B cell (primary cell): Measurements from ENCODE around the gene DOCK6. TPM values are rescaled to one million over a fixed set of nuclear protein-coding genes. Genes with fewer than 3 reads are reported as not detected.

Experiments used
- ATAC-seq: fragments of 200-7000 bp; cut with Tn5 transposase; one replicate; pipeline ENCODE4 v1.10.0; 2021; ENCODE audit warnings: low read depth, mild to moderate bottlenecking, moderate number of reproducible peaks, moderate library complexity
- CTCF ChIA-PET: fragments of 350-600 bp; sonication (Branson Sonifier 250); formaldehyde crosslinking; loops from one replicate; lab custom pipeline; 2021; ENCODE audit warnings: antibody characterized with exemption, inconsistent platforms; lab: Charles Lee
- POLR2A ChIA-PET: fragments of 350-600 bp; sonication (Branson Sonifier 250); formaldehyde crosslinking; loops from one replicate; lab custom pipeline; 2021; ENCODE audit warnings: antibody characterized with exemption; lab: Charles Lee
- DNase-seq: peaks from one replicate; pipeline ENCODE4 v3.0.0; 2013
- H2AFZ ChIP-seq: 2 replicates; pipeline ENCODE4 v1.6.1; 2012; ENCODE audit warnings: mild to moderate bottlenecking, low read depth, low read length; ENCODE audit not compliant: insufficient read depth, poor library complexity, severe bottlenecking
- H3K27ac ChIP-seq, 2 donors: 1 replicate in 1 of 2; 2 replicates in 1 of 2; pipeline ENCODE4 v1.5.1; 2012 to 2013; ENCODE audit warnings: low read length in 2 of 2, mild to moderate bottlenecking in 2 of 2, moderate library complexity in 1 of 2
- H3K27me3 ChIP-seq, 4 experiments: fragments of 200-600 bp in 1 of 4; sonication (generic) in 1 of 4; replicated peaks in 1 of 4; 1 replicate in 2 of 4; 2 replicates in 2 of 4; pipeline versions ENCODE4 v1.6.1 to v1.7.0; 2013 to 2016; ENCODE audit warnings: low read length in 3 of 4, mild to moderate bottlenecking in 2 of 4, mixed read lengths in 1 of 4, moderate library complexity in 1 of 4; ENCODE audit not compliant: insufficient read depth in 4 of 4, control insufficient read depth in 3 of 4; ENCODE audit errors: control extremely low read depth in 1 of 4
- H3K36me3 ChIP-seq, 2 experiments: replicated peaks in 1 of 2; 1 replicate in 1 of 2; 2 replicates in 1 of 2; pipeline versions ENCODE4 v1.6.1 to v1.7.1; 2013; ENCODE audit warnings: low read length in 1 of 2; ENCODE audit not compliant: insufficient read depth in 2 of 2, control insufficient read depth in 1 of 2; ENCODE audit errors: control extremely low read depth in 1 of 2, extremely low read depth in 1 of 2
- H3K4me1 ChIP-seq, 2 donors: fragments of 200-600 bp in 1 of 2; sonication (generic) in 1 of 2; 1 replicate in 1 of 2; 2 replicates in 1 of 2; pipeline versions ENCODE4 v1.5.1 to v1.6.1; 2013 to 2017; ENCODE audit warnings: low read length in 2 of 2; ENCODE audit not compliant: control insufficient read depth in 2 of 2, insufficient read depth in 2 of 2
- H3K4me2 ChIP-seq: replicated peaks from 2 replicates; pipeline ENCODE3; 2012; ENCODE audit warnings: mild to moderate bottlenecking, low read depth, low read length; ENCODE audit not compliant: poor library complexity, severe bottlenecking
- H3K4me3 ChIP-seq, 5 experiments: fragments of 200-600 bp in 1 of 5; sonication (generic) in 1 of 5; 1 replicate in 3 of 5; 2 replicates in 2 of 5; pipeline versions ENCODE4 v1.5.1 to v1.7.0; 2011 to 2016; ENCODE audit warnings: low read length in 4 of 5, mild to moderate bottlenecking in 4 of 5, low read depth in 2 of 5, control low read depth in 1 of 5, moderate library complexity in 1 of 5; ENCODE audit not compliant: insufficient read depth in 1 of 5; ENCODE audit errors: control extremely low read depth in 1 of 5, extremely low read depth in 1 of 5
- H3K79me2 ChIP-seq: fragments of 200-600 bp; sonication (generic); one replicate; pipeline ENCODE4 v1.6.0; 2016; ENCODE audit warnings: low read length; ENCODE audit not compliant: control insufficient read depth, insufficient read depth
- H3K9ac ChIP-seq: fragments of 200-600 bp; sonication (generic); 2 replicates; pipeline ENCODE4 v1.6.1; 2017; ENCODE audit warnings: mild to moderate bottlenecking, low read length, moderate library complexity
- H3K9me3 ChIP-seq, 3 donors: one replicate each; pipeline versions ENCODE4 v1.6.1 to v1.7.1; 2013; ENCODE audit warnings: low read length in 2 of 3; ENCODE audit not compliant: control insufficient read depth in 2 of 3, insufficient read depth in 1 of 3; ENCODE audit errors: control extremely low read depth in 1 of 3
- H4K20me1 ChIP-seq: 2 replicates; pipeline ENCODE4 v1.6.0; 2012; ENCODE audit warnings: mild to moderate bottlenecking, low read length; ENCODE audit not compliant: insufficient read depth, control insufficient read depth, poor library complexity, severe bottlenecking
- H3K27ac Mint-ChIP-seq: one replicate; pipeline ENCODE4 v1.8.0; 2021; ENCODE audit warnings: mixed read lengths
- H3K27me3 Mint-ChIP-seq: one replicate; pipeline ENCODE4 v1.8.0; 2021; ENCODE audit warnings: mixed read lengths
- H3K4me1 Mint-ChIP-seq: one replicate; pipeline ENCODE4 v1.8.0; 2021; ENCODE audit warnings: mixed read lengths
- H3K4me3 Mint-ChIP-seq: one replicate; pipeline ENCODE4 v1.8.0; 2021; ENCODE audit warnings: mixed read lengths
- H3K9me3 Mint-ChIP-seq: one replicate; pipeline ENCODE4 v1.8.0; 2022; ENCODE audit warnings: mixed read lengths; ENCODE audit not compliant: insufficient read depth
- EZH2 ChIP-seq: IDR thresholded peaks from 2 replicates; pipeline ENCODE4 v1.6.1; 2012; ENCODE audit warnings: borderline replicate concordance, low read depth, mild to moderate bottlenecking, moderate library complexity, low read length; ENCODE audit not compliant: insufficient read depth, poor library complexity, severe bottlenecking
- WGBS: methylation state at CpG from one replicate; pipeline ENCODE4 v1.1.5; 2013; ENCODE audit warnings: missing lambda C conversion rate; ENCODE audit not compliant: insufficient coverage; 5-methylcytosine and 5-hydroxymethylcytosine counted together
- intact Hi-C: fragments of 100-400 bp; cut with micrococcal nuclease; formaldehyde crosslinking; loops from one replicate; pipeline ENCODE4 v1.10.0; 2022
- polyA plus RNA-seq: library from polyadenylated mRNA; depleted of rRNA; stranded (reverse); fragments of >200 nt; gene quantifications from 2 replicates; pipeline ENCODE4 v1.2.3, GENCODE V29; 2012
- total RNA-seq, 2 donors: library from RNA; stranded (reverse); fragments of 120-200 nt in 1 of 2; gene quantifications; 1 replicate in 1 of 2; 2 replicates in 1 of 2; pipeline versions ENCODE4 v1.2.3 to v1.2.4, GENCODE V29; 2013 to 2022
- TF ChIP-seq, protein P1 (sequence below): fragments of 200-600 bp; IDR thresholded peaks from one replicate; pipeline ENCODE4 v1.8.0; 2022; ENCODE audit warnings: antibody characterized with exemption, mild to moderate bottlenecking

DOCK6 gene
- total and polyA plus RNA-seq, 2 donors (not counting 1 experiment from before 2014, with no cell fraction given), result 5.3 to 11.9 TPM

DNA sequence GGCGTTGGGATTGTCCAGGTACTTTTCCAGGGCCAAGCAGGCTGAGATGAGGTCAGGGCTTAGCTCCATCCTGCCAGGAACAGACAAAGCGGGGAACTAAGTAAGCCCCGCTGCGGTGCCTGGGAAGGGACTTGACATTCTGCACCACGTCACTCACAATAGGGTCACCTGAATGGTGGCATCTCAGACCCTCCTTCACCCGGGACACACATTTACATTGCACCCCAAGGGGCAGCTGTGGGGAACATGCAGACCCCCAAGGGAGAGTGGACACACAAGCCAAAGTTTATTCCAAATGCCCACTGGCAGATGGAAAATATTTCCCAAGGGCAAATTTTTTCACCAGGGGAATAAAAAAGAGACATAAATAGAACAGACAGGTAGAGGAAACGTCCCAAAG is 86.4 kb downstream of the DOCK6 start:
- no peak overlapping the region for H3K27ac ChIP-seq
- no peaks in the 10 kb centered on the region for H3K79me2 ChIP-seq
- ChIA-PET POLR2A (no interaction called here), CTCF (no interaction called here)
- H3K4me3 ChIP-seq, result no peak overlapping the region
- ATAC-seq (no peak), DNase-seq (no peak)
- no peak overlapping the region for H2AFZ ChIP-seq
- no peak overlapping the region for H3K9ac ChIP-seq
- Mint-ChIP-seq H3K9me3 (no peaks in the 10 kb centered on the region), H3K27ac (no peak overlapping the region), H3K27me3 (peaks cover 12% of the 10 kb centered on the region), H3K4me1 (peaks cover 14% of the 10 kb centered on the region), H3K4me3 (no peak overlapping the region)
- H4K20me1 ChIP-seq, result no peaks in the 10 kb centered on the region
- WGBS, result 89% methylated on average over 6 of the region's 7 CpGs
- H3K36me3 ChIP-seq, result no peaks in the 10 kb centered on the region
- peaks cover 12 to 15% of the 10 kb centered on the region in 2 donors for H3K4me1 ChIP-seq
- H3K4me2 ChIP-seq, result no peak overlapping the region
- H3K27me3 ChIP-seq, result peaks cover 0 to 10% (median 5%) of the 10 kb centered on the region in 4 experiments
- H3K9me3 ChIP-seq, result peaks cover 0 to 3% (median 0%) of the 10 kb centered on the region in 3 donors
- intact Hi-C loops, result no loop called here
- TF ChIP-seq, protein P1, sequence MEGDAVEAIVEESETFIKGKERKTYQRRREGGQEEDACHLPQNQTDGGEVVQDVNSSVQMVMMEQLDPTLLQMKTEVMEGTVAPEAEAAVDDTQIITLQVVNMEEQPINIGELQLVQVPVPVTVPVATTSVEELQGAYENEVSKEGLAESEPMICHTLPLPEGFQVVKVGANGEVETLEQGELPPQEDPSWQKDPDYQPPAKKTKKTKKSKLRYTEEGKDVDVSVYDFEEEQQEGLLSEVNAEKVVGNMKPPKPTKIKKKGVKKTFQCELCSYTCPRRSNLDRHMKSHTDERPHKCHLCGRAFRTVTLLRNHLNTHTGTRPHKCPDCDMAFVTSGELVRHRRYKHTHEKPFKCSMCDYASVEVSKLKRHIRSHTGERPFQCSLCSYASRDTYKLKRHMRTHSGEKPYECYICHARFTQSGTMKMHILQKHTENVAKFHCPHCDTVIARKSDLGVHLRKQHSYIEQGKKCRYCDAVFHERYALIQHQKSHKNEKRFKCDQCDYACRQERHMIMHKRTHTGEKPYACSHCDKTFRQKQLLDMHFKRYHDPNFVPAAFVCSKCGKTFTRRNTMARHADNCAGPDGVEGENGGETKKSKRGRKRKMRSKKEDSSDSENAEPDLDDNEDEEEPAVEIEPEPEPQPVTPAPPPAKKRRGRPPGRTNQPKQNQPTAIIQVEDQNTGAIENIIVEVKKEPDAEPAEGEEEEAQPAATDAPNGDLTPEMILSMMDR, result no peak
- TF ChIP-seq EZH2, result no peak

DNA sequence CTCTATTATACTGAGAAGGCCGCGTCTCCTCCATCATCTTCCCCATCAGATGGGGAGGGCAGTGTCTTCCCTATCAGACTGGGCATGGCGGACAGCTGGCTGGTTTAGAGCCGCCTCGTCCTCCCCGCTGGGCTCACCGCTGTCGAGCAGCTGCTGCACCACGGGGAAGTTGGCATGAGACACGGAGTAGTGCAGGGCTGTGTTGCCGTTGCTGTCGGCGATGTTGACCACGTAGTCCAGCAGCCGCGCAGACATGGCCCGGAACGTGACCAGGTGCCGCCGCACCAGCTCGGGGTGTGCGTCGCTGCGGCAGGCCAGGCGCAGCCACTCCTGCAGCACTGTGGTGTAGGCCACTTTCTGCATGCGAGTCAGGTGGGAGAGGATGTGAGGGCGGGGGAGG is 88.0 kb downstream of the DOCK6 start:
- Histone ChIP-seq H3K4me3 (no peak overlapping the region), H3K27ac (no peak overlapping the region), H3K4me2 (no peak overlapping the region), H3K27me3 (peaks cover 0 to 10% (median 2%) of the 10 kb centered on the region in 4 experiments), H3K36me3 (no peaks in the 10 kb centered on the region), H3K9ac (no peak overlapping the region), H3K79me2 (no peaks in the 10 kb centered on the region), H3K9me3 (peaks cover 0 to 3% (median 0%) of the 10 kb centered on the region in 3 donors), H4K20me1 (no peaks in the 10 kb centered on the region), H3K4me1 (peaks cover 0 to under 1% of the 10 kb centered on the region in 2 donors), H2AFZ (no peak overlapping the region)
- Mint-ChIP-seq H3K27me3 (peaks cover 8% of the 10 kb centered on the region), H3K4me3 (no peak overlapping the region), H3K4me1 (peaks cover 3% of the 10 kb centered on the region), H3K9me3 (no peaks in the 10 kb centered on the region), H3K27ac (no peak overlapping the region)
- intact Hi-C loops, result no loop called here
- TF ChIP-seq, protein P1, result no peak
- ATAC-seq (no peak), DNase-seq (no peak)
- ChIA-PET CTCF (interaction anchor here (0.6 kb wide), 1 partner anchor 45 kb away, joined by 3 read pairs; no protein-coding TSS in a partner anchor), POLR2A (no interaction called here)
- WGBS, result 98% methylated on average over 25 of the region's 27 CpGs
